ENCODE data around the gene SPNS2.

The SPNS2 gene

GRCh38 chr17:4558347-4558971 lies 59.8 kb downstream of the SPNS2 start:
- H3K4me3 ChIP-seq (ENCODE audit: low read length) = no peak overlapping the region
- no peak for TF ChIP-seq CTCF (conservative IDR thresholded peaks at IDR 0.05; ENCODE audit: low read depth, low read length)
- no peak for DNase-seq (ENCODE audit: low read depth)

- DNase-seq (ENCODE audit: low read depth) = no peak
- TF ChIP-seq CTCF (conservative IDR thresholded peaks at IDR 0.05; ENCODE audit: low read depth, low read length) = no peak
- no peak overlapping the region for H3K4me3 ChIP-seq (ENCODE audit: low read length)
Measured at GRCh38 chr17:4559139-4559791, 60.6 kb downstream of the SPNS2 start.

- H3K4me3 ChIP-seq (ENCODE audit: low read length) = no peak overlapping the region
- no peak for DNase-seq (ENCODE audit: low read depth)
- no peak for TF ChIP-seq CTCF (conservative IDR thresholded peaks at IDR 0.05; ENCODE audit: low read depth, low read length)
Measured at GRCh38 chr17:4559966-4560365, 61.3 kb downstream of the SPNS2 start.

GRCh38 chr17:4560421-4560820 lies 61.7 kb downstream of the SPNS2 start, which contains the start of gene GGT6:
TSS of gene GGT6 (minus strand) at chr17:4560577. CDS start at chr17:4560521, 56 bp downstream.
- DNase-seq (ENCODE audit: low read depth) = no peak
- H3K4me3 ChIP-seq (ENCODE audit: low read length) = no peak within 1 kb of the TSS
- TF ChIP-seq CTCF (conservative IDR thresholded peaks at IDR 0.05; ENCODE audit: low read depth, low read length) = no peak

GRCh38 chr17:4560837-4561256 lies 62.2 kb downstream of the SPNS2 start:
- H3K4me3 ChIP-seq (ENCODE audit: low read length) = no peak overlapping the region
- TF ChIP-seq CTCF (conservative IDR thresholded peaks at IDR 0.05; ENCODE audit: low read depth, low read length) = peak; percentile 21
- DNase-seq (ENCODE audit: low read depth) = no peak

GRCh38 chr17:4562015-4562969 lies 63.6 kb downstream of the SPNS2 start:
- no peak for DNase-seq (ENCODE audit: low read depth)
- TF ChIP-seq CTCF (conservative IDR thresholded peaks at IDR 0.05; ENCODE audit: low read depth, low read length) = no peak
- H3K4me3 ChIP-seq (ENCODE audit: low read length) = no peak overlapping the region
